ENCODE measurements around the gene PHF13. TPM values are rescaled to one million over a fixed set of nuclear protein-coding genes. Genes with fewer than 3 reads are reported as not detected.
A peak's percentile ranks its signal among the peaks of the same experiment; 100 is the strongest.

PHF13 gene
- 10 to 100 TPM; 11.1 to 12.2 TPM for total RNA-seq
- 10 to 100 TPM; 17.6 to 24.8 (median 19.9) TPM for polyA plus RNA-seq (ENCODE audit: insufficient read length in 6 of 6)
- long read RNA-seq, donor 1, transcript PHF13-201 (4 exons, 3,681 nt) = major isoform, 7 of 15 reads
- long read RNA-seq, donor 1, partial matches to known transcripts = 8 of 15 reads
- long read RNA-seq, donor 1, other reads (novel, unspliced or antisense) = 0 of 15 reads
- long read RNA-seq, donor 2, transcript PHF13-201 (4 exons, 3,681 nt) = major isoform, 6 of 13 reads
- long read RNA-seq, donor 2, partial matches to known transcripts = 7 of 13 reads
- long read RNA-seq, donor 2, other reads (novel, unspliced or antisense) = 0 of 13 reads
- long read RNA-seq, donor 3, transcript PHF13-201 (4 exons, 3,681 nt) = major isoform, 8 of 8 reads
- long read RNA-seq, donor 3, partial matches to known transcripts = 0 of 8 reads
- long read RNA-seq, donor 3, other reads (novel, unspliced or antisense) = 0 of 8 reads
- long read RNA-seq, donor 4, partial matches to known transcripts = 0 of 3 reads
- long read RNA-seq, donor 4, other reads (novel, unspliced or antisense) = 1 of 3 reads
- long read RNA-seq, donor 5, transcript PHF13-201 (4 exons, 3,681 nt) = major isoform, 5 of 5 reads
- long read RNA-seq, donor 5, partial matches to known transcripts = 0 of 5 reads
- long read RNA-seq, donor 5, other reads (novel, unspliced or antisense) = 0 of 5 reads
- long read RNA-seq, donor 6, transcript PHF13-201 (4 exons, 3,681 nt) = major isoform, 5 of 5 reads
- long read RNA-seq, donor 6, partial matches to known transcripts = 0 of 5 reads
- long read RNA-seq, donor 6, other reads (novel, unspliced or antisense) = 0 of 5 reads
- long read RNA-seq, donor 7, partial matches to known transcripts = 0 of 1 reads
- long read RNA-seq, donor 7, other reads (novel, unspliced or antisense) = 0 of 1 reads
- long read RNA-seq, donor 8, transcript PHF13-201 (4 exons, 3,681 nt) = major isoform, 7 of 7 reads
- long read RNA-seq, donor 8, partial matches to known transcripts = 0 of 7 reads
- long read RNA-seq, donor 8, other reads (novel, unspliced or antisense) = 0 of 7 reads
- long read RNA-seq, donor 9 = 0 reads
- long read RNA-seq, donor 10, partial matches to known transcripts = 1 of 1 reads
- long read RNA-seq, donor 10, other reads (novel, unspliced or antisense) = 0 of 1 reads
- long read RNA-seq, donor 11, transcript PHF13-201 (4 exons, 3,681 nt) = major isoform, 5 of 5 reads
- long read RNA-seq, donor 11, partial matches to known transcripts = 0 of 5 reads
- long read RNA-seq, donor 11, other reads (novel, unspliced or antisense) = 0 of 5 reads
- long read RNA-seq, donor 12, partial matches to known transcripts = 0 of 4 reads
- long read RNA-seq, donor 12, other reads (novel, unspliced or antisense) = 0 of 4 reads

DNA sequence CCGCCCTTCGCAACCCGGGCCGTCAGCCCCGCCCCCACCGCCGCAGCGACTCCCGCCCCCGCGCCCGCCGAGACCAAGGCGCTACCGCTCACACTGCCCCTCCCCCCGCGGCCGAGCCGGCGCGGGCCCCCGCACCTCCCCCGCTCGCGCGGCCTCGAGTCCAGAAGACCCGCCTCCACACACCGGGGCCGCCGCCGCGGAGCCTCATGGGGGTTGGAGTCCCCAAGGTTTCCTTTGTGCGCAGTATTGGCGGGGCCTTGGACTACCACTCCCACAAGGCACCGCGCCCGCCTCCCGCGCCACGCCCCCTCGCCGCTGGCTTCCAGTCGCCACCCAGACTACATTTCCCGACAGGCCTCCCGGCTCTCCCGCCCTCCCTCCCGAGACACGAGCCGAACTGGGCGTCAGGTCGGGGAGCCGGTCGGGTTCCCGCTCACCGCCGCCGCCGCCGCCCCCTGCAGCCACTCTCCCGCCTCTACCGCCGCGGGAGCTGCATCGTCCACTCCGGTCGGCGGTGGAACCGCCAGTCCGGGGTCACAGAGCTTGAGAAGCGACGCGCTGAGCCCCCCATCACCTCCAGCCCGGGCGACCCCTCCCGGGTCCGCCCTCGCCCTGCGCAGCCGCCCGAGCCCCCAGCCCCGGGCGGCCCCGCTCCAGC is at the start of gene PHF13:
Gene PHF13, plus strand, starts transcription at position 371 of the 658 bp plus-strand sequence. CDS start 336 bp downstream, outside the sequence.
- peaks cover 0 to 11% of the 10 kb centered on the region in 2 donors for H3K36me3 ChIP-seq
- ATAC-seq = peak; percentile 98
- DNase-seq = peak; percentile 97 to 100 (median 100)
- H3K27ac ChIP-seq = peak within 1 kb of the TSS; percentile 90 to 94
- peak within 1 kb of the TSS; percentile 85 to 95 for H3K4me3 ChIP-seq
- H3K9me3 ChIP-seq = no peaks in the 10 kb centered on the region
- H3K4me1 ChIP-seq = peaks cover 7 to 30% of the 10 kb centered on the region in 2 donors
- TF ChIP-seq, protein P1, sequence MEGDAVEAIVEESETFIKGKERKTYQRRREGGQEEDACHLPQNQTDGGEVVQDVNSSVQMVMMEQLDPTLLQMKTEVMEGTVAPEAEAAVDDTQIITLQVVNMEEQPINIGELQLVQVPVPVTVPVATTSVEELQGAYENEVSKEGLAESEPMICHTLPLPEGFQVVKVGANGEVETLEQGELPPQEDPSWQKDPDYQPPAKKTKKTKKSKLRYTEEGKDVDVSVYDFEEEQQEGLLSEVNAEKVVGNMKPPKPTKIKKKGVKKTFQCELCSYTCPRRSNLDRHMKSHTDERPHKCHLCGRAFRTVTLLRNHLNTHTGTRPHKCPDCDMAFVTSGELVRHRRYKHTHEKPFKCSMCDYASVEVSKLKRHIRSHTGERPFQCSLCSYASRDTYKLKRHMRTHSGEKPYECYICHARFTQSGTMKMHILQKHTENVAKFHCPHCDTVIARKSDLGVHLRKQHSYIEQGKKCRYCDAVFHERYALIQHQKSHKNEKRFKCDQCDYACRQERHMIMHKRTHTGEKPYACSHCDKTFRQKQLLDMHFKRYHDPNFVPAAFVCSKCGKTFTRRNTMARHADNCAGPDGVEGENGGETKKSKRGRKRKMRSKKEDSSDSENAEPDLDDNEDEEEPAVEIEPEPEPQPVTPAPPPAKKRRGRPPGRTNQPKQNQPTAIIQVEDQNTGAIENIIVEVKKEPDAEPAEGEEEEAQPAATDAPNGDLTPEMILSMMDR (IDR thresholded peaks at IDR 0.05) = no peak
- intact Hi-C loops (cut with DNase I) = no loop called here
- peaks cover 0 to 9% of the 10 kb centered on the region in 2 donors for H3K27me3 ChIP-seq

DNA sequence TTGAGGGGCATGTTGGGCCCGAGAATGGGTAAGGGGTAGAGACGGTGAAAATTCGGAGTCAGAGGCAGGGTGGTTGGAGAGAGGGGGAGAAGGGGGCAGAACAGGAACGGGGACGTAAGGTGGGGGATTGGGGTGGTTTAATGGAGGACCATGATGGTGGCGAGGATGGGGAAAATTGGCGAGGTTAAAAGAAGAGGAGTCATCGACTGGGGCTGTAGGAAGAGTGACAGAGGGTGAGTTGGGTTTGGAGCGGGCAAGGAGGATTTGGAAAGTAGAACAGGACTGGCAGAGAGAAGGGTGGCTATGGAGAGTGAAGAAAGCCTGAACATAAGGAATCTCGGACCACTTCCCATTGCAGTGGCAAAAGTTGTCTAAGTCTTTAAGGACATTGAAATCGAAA is 44.5 kb upstream of the PHF13 start:
- ATAC-seq (no peak), DNase-seq (no peak)
- H3K27ac ChIP-seq = no peak overlapping the region
- no peaks in the 10 kb centered on the region for H3K27me3 ChIP-seq
- intact Hi-C loops (cut with DNase I) = no loop called here
- H3K9me3 ChIP-seq = peaks cover 0 to 6% of the 10 kb centered on the region in 2 donors
- no peaks in the 10 kb centered on the region for H3K4me1 ChIP-seq
- H3K36me3 ChIP-seq = no peaks in the 10 kb centered on the region
- no peak overlapping the region for H3K4me3 ChIP-seq
- TF ChIP-seq, protein P1 (IDR thresholded peaks at IDR 0.05) = no peak

DNA sequence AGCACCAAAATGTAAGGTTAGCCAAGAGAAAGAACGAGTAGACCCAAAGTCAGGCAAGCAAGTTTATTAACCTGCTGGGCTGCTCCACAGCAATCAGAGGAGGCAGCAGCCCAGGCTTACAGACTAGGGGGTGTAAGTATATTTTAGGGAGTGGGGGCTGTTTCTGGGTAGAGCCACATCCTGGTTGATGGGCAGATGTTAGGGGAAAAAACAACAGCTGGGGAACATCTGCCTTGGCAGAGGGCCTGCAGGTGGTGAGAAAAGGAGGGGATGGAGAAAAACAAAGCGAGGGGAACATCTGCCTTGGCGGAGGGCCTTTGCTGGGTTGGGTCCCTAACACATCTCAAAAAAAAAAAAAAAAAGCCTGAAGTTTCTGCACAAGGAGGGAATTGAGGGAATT is 43.4 kb upstream of the PHF13 start:
- Histone ChIP-seq H3K27ac (no peak overlapping the region), H3K36me3 (no peaks in the 10 kb centered on the region), H3K9me3 (peaks cover 0 to 6% of the 10 kb centered on the region in 2 donors), H3K27me3 (no peaks in the 10 kb centered on the region), H3K4me1 (no peaks in the 10 kb centered on the region), H3K4me3 (no peak overlapping the region)
- ATAC-seq = no peak
- DNase-seq = no peak
- intact Hi-C loops (cut with DNase I) = no loop called here
- TF ChIP-seq, protein P1 (IDR thresholded peaks at IDR 0.05) = no peak

DNA sequence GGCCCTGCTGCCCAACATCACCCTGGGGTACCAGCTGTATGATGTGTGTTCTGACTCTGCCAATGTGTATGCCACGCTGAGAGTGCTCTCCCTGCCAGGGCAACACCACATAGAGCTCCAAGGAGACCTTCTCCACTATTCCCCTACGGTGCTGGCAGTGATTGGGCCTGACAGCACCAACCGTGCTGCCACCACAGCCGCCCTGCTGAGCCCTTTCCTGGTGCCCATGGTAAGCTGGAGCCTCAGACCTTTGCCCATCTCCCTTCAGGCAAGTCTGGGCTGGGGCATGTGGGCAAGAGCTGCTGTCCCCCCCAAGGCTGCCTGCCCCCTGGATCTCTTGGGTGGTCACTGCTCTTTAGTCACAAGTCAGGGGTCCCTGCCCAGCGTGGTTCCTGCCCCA is 42.5 kb upstream of the PHF13 start:
- TF ChIP-seq, protein P1 (IDR thresholded peaks at IDR 0.05) = no peak
- Histone ChIP-seq H3K9me3 (peaks cover 0 to 6% of the 10 kb centered on the region in 2 donors), H3K27ac (no peak overlapping the region), H3K27me3 (no peaks in the 10 kb centered on the region), H3K4me3 (no peak overlapping the region), H3K4me1 (no peaks in the 10 kb centered on the region), H3K36me3 (no peaks in the 10 kb centered on the region)
- ATAC-seq = no peak
- intact Hi-C loops (cut with DNase I) = no loop called here
- DNase-seq = peak in 1 of 4 donors; percentile 3
